ENCODE data around the gene HERPUD1.

The HERPUD1 gene

DNA sequence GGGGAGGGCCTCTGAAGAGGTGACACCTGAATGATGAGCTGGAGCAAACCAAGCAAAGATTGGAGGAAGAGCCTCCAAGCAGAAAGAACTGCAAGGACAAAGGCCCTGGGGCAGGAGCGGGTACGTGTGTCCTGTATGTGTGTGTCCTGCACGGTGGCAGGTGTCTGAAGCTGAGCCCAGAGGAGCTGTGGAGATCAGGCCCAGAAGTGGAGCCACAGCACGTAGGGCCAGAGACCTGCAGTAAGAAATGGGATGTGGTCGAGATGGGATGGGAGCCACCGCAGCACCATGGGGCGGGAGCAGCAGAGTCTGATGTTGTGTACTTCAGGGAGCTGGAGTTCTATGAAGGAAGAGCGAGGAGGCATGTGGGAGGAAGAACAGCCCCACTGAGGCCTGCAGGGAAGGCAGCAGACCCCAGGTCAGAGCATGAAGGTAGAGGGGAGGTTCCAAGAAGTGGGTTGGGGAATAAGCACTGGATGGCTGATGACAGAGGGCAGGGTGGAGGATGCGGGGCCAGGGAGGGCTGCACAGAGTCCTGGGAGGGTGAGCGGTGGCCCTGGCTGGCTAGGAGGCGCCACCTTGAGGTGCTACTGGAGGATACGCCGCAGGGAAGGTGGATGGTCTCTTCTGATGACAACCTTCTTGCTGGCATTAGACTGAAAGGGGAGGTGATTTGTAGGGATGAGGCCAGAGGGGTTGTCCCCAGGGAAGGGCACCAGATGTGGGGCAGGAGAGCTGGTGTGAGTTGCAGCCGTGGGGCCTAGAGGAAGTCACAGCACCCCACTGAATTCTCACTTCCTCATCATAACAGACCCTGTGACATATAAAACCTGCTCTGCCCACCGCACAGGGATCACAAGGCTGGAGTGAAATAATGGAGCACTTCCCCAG, 19.2 kb downstream of the HERPUD1 start:
- Histone ChIP-seq H3K27ac (ENCODE audit: low read depth, low read length) (no peak overlapping the region; the same call in 1 of the 2 replicates), H3K4me3 (ENCODE audit: low read length) (peak overlapping the region; percentile 56), H3K9me3 (ENCODE audit: control insufficient read depth, insufficient read depth, low read length) (no peaks in the 10 kb centered on the region), H3K4me2 (ENCODE audit: low read length) (peak overlapping the region; percentile 82), H3K27me3 (ENCODE audit: control insufficient read depth, low read length) (no peaks in the 10 kb centered on the region), H3K9me2 (replicated peaks; ENCODE audit: control insufficient read depth, low read length) (no peaks in the 10 kb centered on the region), H3F3A (ENCODE audit: control insufficient read depth, insufficient read depth) (peaks cover 9% of the 10 kb centered on the region), H3K79me2 (ENCODE audit: control insufficient read depth, low read length) (no peaks in the 10 kb centered on the region), H3K36me3 (ENCODE audit: control insufficient read depth, low read length) (no peaks in the 10 kb centered on the region), H4K20me1 (ENCODE audit: control insufficient read depth, insufficient read depth, low read depth, low read length) (no peaks in the 10 kb centered on the region), H3K4me1 (ENCODE audit: control insufficient read depth, low read length) (peaks cover 21% of the 10 kb centered on the region)
- TF ChIP-seq EZH2phosphoT487 (IDR thresholded peaks at IDR 0.05; ENCODE audit: borderline replicate concordance, low read length) (no peak), CTCF (IDR thresholded peaks at IDR 0.05; ENCODE audit: low read depth, low read length, poor library complexity, severe bottlenecking) (peak; percentile 90)

DNA sequence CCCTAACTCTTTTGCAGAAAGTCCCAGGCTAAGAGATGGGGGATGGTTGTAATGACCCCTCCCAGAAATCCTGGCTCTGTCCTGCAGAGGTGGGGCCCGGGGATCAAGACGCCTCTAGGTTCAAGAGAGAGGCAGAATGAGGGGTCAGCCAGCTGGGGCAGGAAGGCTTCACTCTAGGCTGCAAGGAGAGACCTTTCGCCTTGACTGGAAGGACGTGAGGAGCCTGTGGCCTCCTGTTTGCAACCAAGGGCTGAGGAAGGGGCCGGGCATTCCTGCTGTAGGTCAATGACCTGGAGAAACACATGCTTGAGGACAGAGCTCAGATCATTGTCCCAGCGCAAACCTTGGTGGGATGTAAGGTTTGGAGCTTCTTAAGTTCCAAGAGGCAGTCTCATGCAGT, 21.1 kb downstream of the HERPUD1 start:
- no peaks in the 10 kb centered on the region for H3K36me3 ChIP-seq (ENCODE audit: control insufficient read depth, low read length)

DNA sequence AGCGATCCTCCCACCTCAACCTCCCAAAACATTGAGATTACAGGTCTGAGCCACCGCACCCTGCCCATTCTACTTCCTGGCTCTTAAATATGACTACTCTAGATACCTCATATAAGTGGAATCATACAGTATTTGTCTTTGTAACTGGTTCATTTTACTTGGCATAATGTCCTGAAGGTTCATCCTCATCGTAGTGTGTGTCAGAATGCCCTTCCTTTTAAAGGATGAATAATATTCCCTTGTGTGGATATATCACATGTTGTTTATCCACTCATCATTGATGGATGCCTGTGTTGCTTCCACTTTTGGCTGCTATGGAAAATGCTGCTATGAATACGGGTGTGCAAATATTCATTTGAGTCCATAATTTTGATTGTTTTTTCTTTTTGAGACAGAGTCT, 24.1 kb downstream of the HERPUD1 start:
- H4K20me1 ChIP-seq (ENCODE audit: control insufficient read depth, insufficient read depth, low read depth, low read length) = no peaks in the 10 kb centered on the region
- no peak overlapping the region for H3K4me2 ChIP-seq (ENCODE audit: low read length)
- no peaks in the 10 kb centered on the region for H3F3A ChIP-seq (ENCODE audit: control insufficient read depth, insufficient read depth)
- H3K4me1 ChIP-seq (ENCODE audit: control insufficient read depth, low read length) = peaks cover 15% of the 10 kb centered on the region
- 0 out of 2 replicates have a peak, but pooled peaks cover 6% of the 10 kb centered on the region for H3K27me3 ChIP-seq (ENCODE audit: control insufficient read depth, low read length)
- H3K4me3 ChIP-seq (ENCODE audit: low read length) = no peak overlapping the region
- no peaks in the 10 kb centered on the region for H3K9me2 ChIP-seq (replicated peaks; ENCODE audit: control insufficient read depth, low read length)
- no peaks in the 10 kb centered on the region for H3K36me3 ChIP-seq (ENCODE audit: control insufficient read depth, low read length)
- H3K27ac ChIP-seq (ENCODE audit: low read depth, low read length) = no peak overlapping the region
- TF ChIP-seq CTCF (IDR thresholded peaks at IDR 0.05; ENCODE audit: low read depth, low read length, poor library complexity, severe bottlenecking) = no peak
- no peak for TF ChIP-seq EZH2phosphoT487 (IDR thresholded peaks at IDR 0.05; ENCODE audit: borderline replicate concordance, low read length)
- no peaks in the 10 kb centered on the region for H3K79me2 ChIP-seq (ENCODE audit: control insufficient read depth, low read length)
- H3K9me3 ChIP-seq (ENCODE audit: control insufficient read depth, insufficient read depth, low read length) = no peaks in the 10 kb centered on the region

More for the DNA sequence above, 21.1 kb downstream of the HERPUD1 start:
- Histone ChIP-seq H3K27ac (ENCODE audit: low read depth, low read length) (no peak overlapping the region), H3F3A (ENCODE audit: control insufficient read depth, insufficient read depth) (0 out of 2 replicates have a peak, but pooled peaks cover 2% of the 10 kb centered on the region), H3K79me2 (ENCODE audit: control insufficient read depth, low read length) (no peaks in the 10 kb centered on the region), H3K27me3 (ENCODE audit: control insufficient read depth, low read length) (no peaks in the 10 kb centered on the region), H3K4me1 (ENCODE audit: control insufficient read depth, low read length) (peaks cover 25% of the 10 kb centered on the region), H3K9me2 (replicated peaks; ENCODE audit: control insufficient read depth, low read length) (no peaks in the 10 kb centered on the region), H3K4me2 (ENCODE audit: low read length) (no peak overlapping the region), H3K4me3 (ENCODE audit: low read length) (no peak overlapping the region), H4K20me1 (ENCODE audit: control insufficient read depth, insufficient read depth, low read depth, low read length) (no peaks in the 10 kb centered on the region), H3K9me3 (ENCODE audit: control insufficient read depth, insufficient read depth, low read length) (no peaks in the 10 kb centered on the region)
- TF ChIP-seq CTCF (IDR thresholded peaks at IDR 0.05; ENCODE audit: low read depth, low read length, poor library complexity, severe bottlenecking) = no peak
- TF ChIP-seq EZH2phosphoT487 (IDR thresholded peaks at IDR 0.05; ENCODE audit: borderline replicate concordance, low read length) = no peak

Data from DOHH2 (cell line).